WTC11 (cell line): ENCODE data around the gene FAM20B.

Source experiments
- CREB1 ChIP-seq: sonication (generic); formaldehyde crosslinking; IDR thresholded peaks from 2 replicates; pipeline ENCODE4 v1.8.0; 2023; ENCODE audit warnings: mild to moderate bottlenecking, missing genetic modification reagents
- CTCF ChIP-seq: fragments of 200-600 bp; IDR thresholded peaks from 2 replicates; pipeline ENCODE4 v1.8.0; 2022; ENCODE audit warnings: antibody characterized with exemption
- E2F4 ChIP-seq: sonication (generic); formaldehyde crosslinking; IDR thresholded peaks from 2 replicates; pipeline ENCODE4 v1.8.1; 2022; ENCODE audit warnings: low read depth, mild to moderate bottlenecking, moderate library complexity, missing genetic modification reagents, borderline replicate concordance
- FOXJ3 ChIP-seq: sonication (generic); formaldehyde crosslinking; IDR thresholded peaks from 2 replicates; pipeline ENCODE4 v1.9.0; 2021; ENCODE audit warnings: missing genetic modification reagents, mild to moderate bottlenecking, borderline replicate concordance
- IRF1 ChIP-seq: sonication (generic); formaldehyde crosslinking; IDR thresholded peaks from 2 replicates; pipeline ENCODE4 v1.8.0; 2023; ENCODE audit warnings: missing genetic modification reagents
- NR2C2 ChIP-seq: sonication (generic); formaldehyde crosslinking; IDR thresholded peaks from 2 replicates; pipeline ENCODE4 v1.8.0; 2022; ENCODE audit warnings: mild to moderate bottlenecking, missing genetic modification reagents
- TEAD1 ChIP-seq: sonication (generic); formaldehyde crosslinking; IDR thresholded peaks from 2 replicates; pipeline ENCODE4 v1.8.0; 2022; ENCODE audit warnings: mild to moderate bottlenecking, missing genetic modification reagents

- TF ChIP-seq CTCF (no peak), IRF1 (CRISPR knock-in tag) (no peak), CREB1 (no peak), TEAD1 (no peak), NR2C2 (CRISPR knock-in tag) (no peak), E2F4 (CRISPR knock-in tag) (no peak), FOXJ3 (CRISPR knock-in tag) (no peak)
Measured at GRCh38 chr1:179043266-179043665, 17.6 kb downstream of the FAM20B start.
